ENCODE measurements around the gene DNAH14. TPM values are rescaled to one million over a fixed set of nuclear protein-coding genes. Genes with fewer than 3 reads are reported as not detected.

The DNAH14 gene
- total and polyA plus RNA-seq, 2 of the 4 experiments (the other 2 are of a cell fraction): 2.7 to 3.6 TPM

DNA sequence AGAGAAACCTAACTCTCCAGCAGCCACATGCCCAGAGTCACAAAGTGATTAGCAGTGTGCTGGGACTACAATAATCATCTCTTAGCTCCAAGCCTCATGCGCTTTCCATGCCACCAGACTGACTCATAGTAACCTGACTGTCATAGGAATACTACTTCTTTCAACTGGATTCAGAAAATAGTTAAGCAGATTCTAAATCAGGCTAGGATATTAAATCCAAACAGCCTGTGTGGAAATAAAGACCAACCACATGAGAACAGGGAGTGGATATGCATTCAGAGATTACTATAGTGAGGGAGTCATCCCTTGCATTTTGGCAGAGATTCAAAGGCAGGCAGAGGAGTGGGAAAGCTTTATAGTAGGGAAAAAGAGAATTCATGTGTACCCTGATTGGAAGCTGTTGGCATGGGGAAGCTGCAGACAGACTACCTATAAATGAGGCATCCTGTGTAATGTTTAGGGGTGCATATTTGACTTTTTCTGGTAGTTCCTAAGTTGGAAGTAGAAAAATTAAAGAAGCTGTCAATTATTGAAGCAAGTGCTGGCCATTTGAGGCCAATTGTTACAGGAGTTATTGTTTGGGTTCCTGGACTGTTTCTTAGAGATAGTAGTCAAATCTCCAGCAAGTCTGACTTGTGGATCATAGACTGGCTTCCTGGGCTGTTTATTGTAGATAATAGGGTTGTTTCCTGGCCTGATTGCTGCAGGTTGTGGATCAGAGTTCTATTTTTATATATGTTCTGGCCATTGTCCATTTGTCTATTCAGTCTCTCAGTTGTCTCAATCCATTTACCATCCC lies 31.7 kb upstream of the DNAH14 start:
- POLR2A ChIA-PET (ENCODE audit: unreplicated experiment): no interaction called here
- WGBS, 2 experiments (ENCODE audit: extremely low coverage in 2 of 2, insufficient read length in 1 of 2): no CpG with 5 or more reads among the region's 1 CpG
- H3K4me1 ChIP-seq (ENCODE audit: control insufficient read depth, insufficient read depth, low read length): no peaks in the 10 kb centered on the region

More for the DNA sequence above, 31.7 kb upstream of the DNAH14 start:
- H4K5ac ChIP-seq (ENCODE audit: low read depth, low read length): no peak overlapping the region
- CTCF ChIA-PET: no interaction called here
- no peaks in the 10 kb centered on the region for H3K9me1 ChIP-seq (ENCODE audit: insufficient read depth, low read length)
- no peak overlapping the region for H4K8ac ChIP-seq (ENCODE audit: low read depth in 2 of 2, low read length in 2 of 2)
- no peak overlapping the region for H3K56ac ChIP-seq (ENCODE audit: extremely low read depth, insufficient read depth, low read length)
- intact Hi-C loops (cut with micrococcal nuclease): no loop called here
- H3K79me1 ChIP-seq (ENCODE audit: low read depth in 1 of 2, low read length in 2 of 2): no peaks in the 10 kb centered on the region
- H2BK20ac ChIP-seq (ENCODE audit: low read depth, low read length): no peak overlapping the region
- no peak overlapping the region for H3K4me2 ChIP-seq (ENCODE audit: low read depth, low read length)
- no peak for DNase-seq
- no peak overlapping the region for H2BK15ac ChIP-seq (ENCODE audit: low read depth, low read length)
- H3K27me3 ChIP-seq (ENCODE audit: control insufficient read depth, insufficient read depth, low read length): peaks cover 3% of the 10 kb centered on the region
- H4K91ac ChIP-seq (ENCODE audit: insufficient read depth, low read depth, low read length): no peak overlapping the region
- H3K18ac ChIP-seq (ENCODE audit: low read depth, low read length): no peak overlapping the region
- no peak overlapping the region for H3K14ac ChIP-seq (replicated peaks; ENCODE audit: low read depth, low read length)
- no peak overlapping the region for H2AFZ ChIP-seq (replicated peaks; ENCODE audit: low read length, poor library complexity)
- no peak overlapping the region for H3K9ac ChIP-seq (ENCODE audit: low read depth, low read length)
- H3K23ac ChIP-seq (ENCODE audit: low read depth, low read length): no peak overlapping the region
- TF ChIP-seq FOS (IDR thresholded peaks at IDR 0.05; ENCODE audit: low read depth, low read length): no peak
- TF ChIP-seq, protein P1, sequence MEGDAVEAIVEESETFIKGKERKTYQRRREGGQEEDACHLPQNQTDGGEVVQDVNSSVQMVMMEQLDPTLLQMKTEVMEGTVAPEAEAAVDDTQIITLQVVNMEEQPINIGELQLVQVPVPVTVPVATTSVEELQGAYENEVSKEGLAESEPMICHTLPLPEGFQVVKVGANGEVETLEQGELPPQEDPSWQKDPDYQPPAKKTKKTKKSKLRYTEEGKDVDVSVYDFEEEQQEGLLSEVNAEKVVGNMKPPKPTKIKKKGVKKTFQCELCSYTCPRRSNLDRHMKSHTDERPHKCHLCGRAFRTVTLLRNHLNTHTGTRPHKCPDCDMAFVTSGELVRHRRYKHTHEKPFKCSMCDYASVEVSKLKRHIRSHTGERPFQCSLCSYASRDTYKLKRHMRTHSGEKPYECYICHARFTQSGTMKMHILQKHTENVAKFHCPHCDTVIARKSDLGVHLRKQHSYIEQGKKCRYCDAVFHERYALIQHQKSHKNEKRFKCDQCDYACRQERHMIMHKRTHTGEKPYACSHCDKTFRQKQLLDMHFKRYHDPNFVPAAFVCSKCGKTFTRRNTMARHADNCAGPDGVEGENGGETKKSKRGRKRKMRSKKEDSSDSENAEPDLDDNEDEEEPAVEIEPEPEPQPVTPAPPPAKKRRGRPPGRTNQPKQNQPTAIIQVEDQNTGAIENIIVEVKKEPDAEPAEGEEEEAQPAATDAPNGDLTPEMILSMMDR (conservative IDR thresholded peaks at IDR 0.05; ENCODE audit: low read depth, low read length): no peak
- TF ChIP-seq, protein P2, sequence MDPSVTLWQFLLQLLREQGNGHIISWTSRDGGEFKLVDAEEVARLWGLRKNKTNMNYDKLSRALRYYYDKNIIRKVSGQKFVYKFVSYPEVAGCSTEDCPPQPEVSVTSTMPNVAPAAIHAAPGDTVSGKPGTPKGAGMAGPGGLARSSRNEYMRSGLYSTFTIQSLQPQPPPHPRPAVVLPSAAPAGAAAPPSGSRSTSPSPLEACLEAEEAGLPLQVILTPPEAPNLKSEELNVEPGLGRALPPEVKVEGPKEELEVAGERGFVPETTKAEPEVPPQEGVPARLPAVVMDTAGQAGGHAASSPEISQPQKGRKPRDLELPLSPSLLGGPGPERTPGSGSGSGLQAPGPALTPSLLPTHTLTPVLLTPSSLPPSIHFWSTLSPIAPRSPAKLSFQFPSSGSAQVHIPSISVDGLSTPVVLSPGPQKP (IDR thresholded peaks at IDR 0.05; ENCODE audit: borderline replicate concordance, low read depth, low read length): no peak
- no peak for TF ChIP-seq SMC3 (IDR thresholded peaks at IDR 0.05; ENCODE audit: low read depth, low read length)
- TF ChIP-seq CEBPB (IDR thresholded peaks at IDR 0.05; ENCODE audit: low read depth, low read length): no peak
- no peak for TF ChIP-seq CHD1 (IDR thresholded peaks at IDR 0.05; ENCODE audit: low read depth, low read length)
- TF ChIP-seq MAZ (IDR thresholded peaks at IDR 0.05; ENCODE audit: borderline replicate concordance, low read depth, low read length): no peak
- no peak for TF ChIP-seq RAD21 (IDR thresholded peaks at IDR 0.05; ENCODE audit: low read length)
- TF ChIP-seq, protein P3, sequence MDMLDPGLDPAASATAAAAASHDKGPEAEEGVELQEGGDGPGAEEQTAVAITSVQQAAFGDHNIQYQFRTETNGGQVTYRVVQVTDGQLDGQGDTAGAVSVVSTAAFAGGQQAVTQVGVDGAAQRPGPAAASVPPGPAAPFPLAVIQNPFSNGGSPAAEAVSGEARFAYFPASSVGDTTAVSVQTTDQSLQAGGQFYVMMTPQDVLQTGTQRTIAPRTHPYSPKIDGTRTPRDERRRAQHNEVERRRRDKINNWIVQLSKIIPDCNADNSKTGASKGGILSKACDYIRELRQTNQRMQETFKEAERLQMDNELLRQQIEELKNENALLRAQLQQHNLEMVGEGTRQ (IDR thresholded peaks at IDR 0.05; ENCODE audit: low read depth, low read length): no peak
- no peak for TF ChIP-seq MXI1 (IDR thresholded peaks at IDR 0.05; ENCODE audit: borderline replicate concordance, low read depth, low read length)
- TF ChIP-seq RCOR1 (IDR thresholded peaks at IDR 0.05; ENCODE audit: insufficient replicate concordance, low read length): no peak
- no peak for TF ChIP-seq POLR2A (IDR thresholded peaks at IDR 0.05; ENCODE audit: low read depth, low read length)
- H3K27ac ChIP-seq (ENCODE audit: insufficient read depth, low read length): no peak overlapping the region
- in situ Hi-C loops (cut with MboI; ENCODE audit: low sequenced_read_pairs): no loop called here
- no peaks in the 10 kb centered on the region for H4K20me1 ChIP-seq (ENCODE audit: insufficient read depth, low read length)
- no peaks in the 10 kb centered on the region for H3K36me3 ChIP-seq (ENCODE audit: control insufficient read depth, insufficient read depth, low read length)
- no peak overlapping the region for H3K4ac ChIP-seq (ENCODE audit: low read depth, low read length)
- dilution Hi-C loops (cut with HindIII; ENCODE audit: low sequenced_read_pairs, unreplicated experiment): no loop called here
- H2AK9ac ChIP-seq (replicated peaks; ENCODE audit: low read depth, low read length, poor library complexity): no peak overlapping the region
- H3K9me3 ChIP-seq (ENCODE audit: control insufficient read depth, insufficient read depth, low read length): no peaks in the 10 kb centered on the region
- ATAC-seq (ENCODE audit: low read depth): no peak
- BruUV-seq (replicated peaks): no TSS peak
- no peak overlapping the region for H2BK120ac ChIP-seq (ENCODE audit: low read depth, low read length)
- no peak overlapping the region for H2AK5ac ChIP-seq (ENCODE audit: low read depth, low read length)
- no peak overlapping the region for H3K4me3 ChIP-seq (ENCODE audit: insufficient read depth, low read depth, low read length)
- no peak overlapping the region for H2BK5ac ChIP-seq (ENCODE audit: low read depth, low read length, poor library complexity, severe bottlenecking)

Data from IMR-90 (cell line).